Measurements from ENCODE around the gene RIGI.
"Not testable (repeated sequence)": the region's sequence is repeated elsewhere in the genome, so short reads cannot be mapped to it uniquely, and the experiment has no call there.

The RIGI gene

DNA sequence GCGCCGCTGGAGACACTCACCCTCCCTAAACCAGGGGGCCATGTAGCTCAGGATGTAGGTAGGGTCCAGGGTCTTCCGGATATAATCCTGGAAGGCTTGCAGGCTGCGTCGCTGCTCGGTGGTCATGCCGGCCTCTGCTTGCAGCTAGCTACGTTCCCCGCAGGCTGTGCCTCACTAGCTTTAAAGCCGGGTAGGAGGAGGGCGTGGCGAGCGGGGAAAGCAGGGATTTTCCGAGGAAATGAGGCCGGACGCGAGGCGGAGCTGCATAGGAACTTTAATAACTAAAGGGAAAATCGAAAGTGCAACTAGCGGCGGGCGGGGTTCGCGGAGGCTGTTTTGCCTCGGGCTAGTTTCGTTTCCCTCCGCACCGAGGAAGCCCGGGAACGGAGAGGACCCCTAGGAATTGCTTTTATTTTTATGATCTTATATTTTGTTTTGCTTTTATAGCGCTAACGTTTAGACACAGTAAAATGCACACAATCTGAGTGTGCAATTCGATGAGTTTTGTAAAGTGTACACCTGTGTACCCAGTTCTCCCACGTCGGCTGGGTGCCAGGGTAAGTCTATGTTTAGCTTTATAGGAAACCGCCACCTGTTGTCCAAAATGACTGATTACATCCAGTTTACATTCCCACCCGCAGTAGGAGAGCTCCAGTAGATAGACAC is at the start of gene RIGI:
TSS of gene RIGI (minus strand) at position 156 of the 666 bp plus-strand sequence. CDS start at position 126, 30 bp downstream.
- DNase-seq = peak; percentile 94

DNA sequence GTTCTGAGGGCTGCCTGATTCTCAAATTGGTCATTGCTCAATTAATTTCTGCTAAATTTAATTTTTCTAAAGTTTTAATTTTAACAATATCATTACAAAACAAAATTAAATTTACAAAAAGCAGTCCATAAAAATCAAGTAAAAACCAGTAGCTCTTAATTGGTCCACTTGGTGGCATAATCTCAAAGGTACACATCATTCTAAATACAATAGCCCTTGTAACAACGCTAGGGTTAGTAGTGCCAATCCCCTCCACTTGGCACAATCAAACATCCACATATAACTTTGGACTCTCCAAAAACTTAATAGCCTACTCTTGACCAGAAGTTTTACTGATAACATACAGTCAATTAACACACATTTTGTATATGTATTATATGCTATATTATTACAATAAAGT is 48.9 kb upstream of the RIGI start:
- no peak for DNase-seq

DNA sequence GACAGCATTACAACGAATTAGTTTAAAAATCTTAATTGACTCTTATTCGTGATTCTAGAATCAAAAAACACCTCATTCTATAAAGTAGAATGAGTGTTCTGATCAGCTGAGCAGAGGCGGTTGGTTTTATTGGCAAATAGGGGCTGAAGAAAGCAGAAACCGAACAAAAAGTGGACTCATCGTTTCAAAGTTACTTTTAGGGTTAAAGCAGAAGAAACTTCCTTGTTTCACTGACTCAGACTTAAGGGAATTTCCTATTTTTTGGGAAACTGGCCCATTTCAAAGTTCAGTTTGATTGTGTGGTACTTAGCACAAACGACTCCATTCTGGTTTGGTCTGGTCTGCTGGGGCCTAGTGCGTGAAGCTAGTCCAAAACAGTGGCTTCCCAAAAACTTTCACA is 47.8 kb upstream of the RIGI start:
- no peak for DNase-seq

DNA sequence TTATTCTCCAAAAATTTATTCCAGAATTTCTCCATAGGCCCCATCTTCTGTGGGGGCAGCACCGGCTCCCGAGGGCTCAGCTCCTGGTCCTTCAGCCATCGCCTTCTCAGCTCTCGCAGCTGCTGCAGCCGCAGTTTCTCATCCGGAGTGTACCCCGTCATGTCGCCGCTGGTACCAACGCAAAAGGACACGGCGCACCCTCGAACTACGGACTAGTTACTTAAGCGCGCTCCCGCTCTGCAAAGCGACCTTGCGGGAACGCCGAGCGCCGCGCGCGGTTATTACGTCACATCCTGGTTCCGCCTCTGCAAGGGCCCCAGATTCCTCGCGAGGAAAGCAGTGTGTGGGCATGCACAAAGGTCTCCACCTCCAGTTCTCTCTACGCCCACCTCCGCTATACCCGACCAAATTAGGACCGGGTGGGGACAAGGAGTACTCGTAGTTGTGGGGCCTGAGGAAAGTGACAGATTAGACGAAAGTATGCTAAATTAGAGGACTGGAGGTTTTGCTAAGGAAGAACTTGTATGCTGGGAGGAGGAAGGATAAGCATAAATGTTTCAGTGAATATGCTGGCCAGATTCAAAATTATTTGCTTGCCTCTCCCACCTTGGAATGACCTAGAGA is 47.0 kb upstream of the RIGI start, which contains the start of gene NDUFB6:
TSS of gene NDUFB6 (minus strand) at position 260 of the 624 bp plus-strand sequence. CDS start at position 161, 99 bp downstream.
- DNase-seq = peak; percentile 98

DNA sequence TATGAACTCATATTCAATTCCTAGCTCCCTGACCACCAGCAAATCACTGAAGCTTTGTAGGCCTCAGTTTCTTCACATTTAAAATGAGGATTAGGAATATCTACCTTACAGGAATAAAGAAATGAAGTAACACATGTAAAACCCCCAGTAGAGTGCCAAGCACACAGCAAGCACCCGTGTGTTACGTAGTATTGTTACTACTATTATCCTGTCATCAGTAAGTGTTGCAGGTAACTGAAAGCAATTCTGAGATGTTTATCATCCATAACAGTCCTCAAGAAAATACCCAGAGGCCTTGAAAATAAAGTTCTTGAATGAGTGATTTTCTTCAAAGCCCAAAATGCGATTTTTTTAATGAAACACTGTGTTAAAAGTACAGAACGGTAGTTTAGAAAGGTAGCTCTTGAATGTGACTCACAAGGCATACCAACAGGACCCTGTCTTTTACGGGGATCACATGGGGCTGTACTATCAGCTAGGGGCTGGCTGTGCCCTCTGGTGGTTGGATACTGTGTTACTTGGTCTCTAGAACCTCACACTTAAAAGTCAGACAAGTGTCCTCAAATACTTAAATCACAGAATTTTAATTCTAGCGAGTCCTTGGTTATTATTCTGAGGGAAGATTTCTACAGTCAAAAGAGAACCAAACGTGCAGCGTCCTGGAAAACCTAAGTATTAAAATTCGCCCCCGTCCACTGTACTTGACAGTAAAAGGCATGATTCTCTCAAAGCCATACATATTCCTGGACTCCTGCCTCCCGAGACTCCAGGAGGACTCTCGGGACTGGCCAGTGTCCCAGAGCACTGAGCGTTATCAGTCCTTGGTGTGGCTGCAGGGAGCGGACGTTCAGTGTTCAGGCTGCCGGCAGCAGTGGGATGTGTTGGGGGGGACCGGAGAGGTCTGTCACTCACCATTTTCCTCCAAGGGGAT is 46.2 kb upstream of the RIGI start:
- DNase-seq = peak; percentile 89

DNA sequence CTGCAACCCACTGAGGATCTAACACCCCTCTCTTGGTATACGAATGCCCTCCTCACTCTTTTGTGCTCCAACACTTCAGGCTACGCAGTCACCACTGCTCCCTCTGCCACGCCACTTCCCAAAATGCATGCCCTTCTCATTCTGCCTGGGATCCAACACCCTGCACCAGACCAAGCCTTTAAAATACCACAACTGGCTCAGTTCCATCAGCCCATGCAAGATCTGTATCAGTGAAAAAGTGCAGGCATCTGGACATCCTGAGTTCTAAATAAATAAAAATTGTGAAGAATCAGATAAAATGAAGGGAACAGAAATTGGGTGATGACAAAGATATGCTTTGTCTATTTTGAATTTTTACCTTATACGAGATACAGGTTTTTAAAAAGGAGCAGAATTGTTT is 44.3 kb upstream of the RIGI start:
- no peak for DNase-seq

DNA sequence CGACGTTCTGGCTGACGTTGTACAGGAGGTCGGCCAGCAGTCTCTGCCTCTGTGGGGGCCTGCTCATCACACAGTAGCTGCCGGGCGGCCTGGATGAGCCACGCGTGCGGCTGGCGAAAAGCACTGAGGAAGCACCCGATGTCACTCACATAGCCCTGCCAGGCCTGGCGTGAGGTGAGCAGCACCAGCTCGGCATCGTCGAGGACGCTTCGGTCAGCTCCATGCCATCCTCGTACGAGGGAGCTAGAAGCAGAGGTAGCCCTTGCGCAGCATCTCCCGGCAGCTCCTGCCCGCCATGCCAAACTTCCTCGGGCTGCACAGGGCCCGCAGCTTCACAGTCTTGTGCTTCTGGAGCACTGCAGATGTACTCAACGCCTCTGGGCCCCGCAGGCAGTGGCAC is 40.8 kb upstream of the RIGI start:
- DNase-seq = no peak

DNA sequence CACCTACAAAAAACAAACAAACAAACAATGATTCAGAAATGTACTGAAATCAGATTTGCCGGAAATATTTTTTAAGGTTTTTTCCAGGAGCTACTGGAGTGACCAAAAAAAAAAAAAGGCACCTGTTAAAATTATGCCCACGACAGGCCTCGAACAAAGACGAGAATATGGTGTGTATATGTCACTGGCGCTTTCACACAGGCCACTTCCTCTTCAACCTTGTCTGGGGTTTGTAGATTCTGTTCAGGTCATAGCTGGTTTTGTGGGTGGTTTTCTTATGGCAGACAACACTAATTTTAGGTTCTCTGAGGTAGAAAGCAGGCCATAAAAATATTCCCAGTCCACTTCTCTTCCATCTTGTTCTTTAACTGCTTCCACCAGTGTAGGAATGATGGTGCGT is 40.0 kb upstream of the RIGI start:
- no peak for DNase-seq

DNA sequence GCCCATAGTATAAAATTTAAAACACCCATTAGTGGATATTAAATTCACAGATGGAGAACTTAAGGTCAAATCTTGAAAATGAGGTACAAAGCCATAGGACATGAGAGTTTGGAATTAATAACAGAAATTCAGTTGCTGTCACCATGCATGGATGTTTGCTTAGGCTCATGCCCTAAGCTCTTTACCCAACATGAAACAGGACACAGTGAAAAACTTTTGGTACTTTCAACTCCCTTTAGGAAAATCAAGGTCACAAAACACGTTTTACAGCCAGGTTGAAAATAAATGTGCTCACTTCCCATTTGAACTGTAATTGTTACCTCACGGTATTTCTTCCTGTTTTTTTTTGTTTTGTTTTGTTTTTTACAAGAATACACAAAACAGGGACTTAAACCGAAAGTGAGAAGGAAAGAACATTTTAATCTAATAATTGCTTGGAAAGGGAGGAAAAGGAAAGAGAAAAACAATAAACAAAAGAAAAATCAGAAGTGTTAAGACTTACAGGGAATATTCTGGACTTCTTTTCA is 32.5 kb upstream of the RIGI start:
- DNase-seq = no peak

DNA sequence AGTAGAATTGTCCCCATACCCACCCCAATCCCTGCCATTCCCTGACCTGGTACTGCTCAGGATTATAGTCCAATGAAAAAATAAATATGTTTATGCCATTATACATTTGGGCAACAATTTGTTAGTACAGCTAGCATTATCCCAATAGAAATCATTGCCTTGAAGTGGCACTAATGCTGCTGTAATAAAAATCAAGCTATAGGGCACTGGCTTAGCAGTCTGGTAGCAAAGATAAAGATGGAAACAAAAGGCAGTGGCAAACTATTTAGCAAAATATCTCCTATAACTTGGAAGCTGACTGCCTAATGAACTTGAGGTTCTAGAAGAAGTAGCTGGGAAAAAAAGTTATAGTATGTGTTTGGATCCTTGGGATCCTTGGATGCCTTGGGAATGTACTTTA is 28.6 kb upstream of the RIGI start:
- DNase-seq = no peak

DNA sequence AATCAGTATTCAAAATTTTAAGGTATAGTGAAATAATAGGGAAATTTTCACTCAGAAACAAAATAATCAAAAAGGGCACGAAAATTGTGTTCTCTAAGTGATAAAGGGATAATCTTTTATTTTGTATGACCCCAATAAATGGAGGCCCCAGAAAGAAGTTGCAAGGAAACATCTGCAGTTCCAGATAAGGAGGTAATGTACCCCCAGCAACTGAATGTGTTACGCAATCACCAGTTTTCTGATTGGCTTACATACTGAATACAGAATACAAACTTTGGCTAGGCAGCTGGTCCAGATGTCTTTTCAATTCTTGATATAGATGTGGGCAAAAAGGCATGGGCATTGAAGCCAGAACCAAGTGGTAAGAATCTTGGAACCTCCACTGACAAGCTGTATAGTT is 28.1 kb upstream of the RIGI start:
- no peak for DNase-seq

DNA sequence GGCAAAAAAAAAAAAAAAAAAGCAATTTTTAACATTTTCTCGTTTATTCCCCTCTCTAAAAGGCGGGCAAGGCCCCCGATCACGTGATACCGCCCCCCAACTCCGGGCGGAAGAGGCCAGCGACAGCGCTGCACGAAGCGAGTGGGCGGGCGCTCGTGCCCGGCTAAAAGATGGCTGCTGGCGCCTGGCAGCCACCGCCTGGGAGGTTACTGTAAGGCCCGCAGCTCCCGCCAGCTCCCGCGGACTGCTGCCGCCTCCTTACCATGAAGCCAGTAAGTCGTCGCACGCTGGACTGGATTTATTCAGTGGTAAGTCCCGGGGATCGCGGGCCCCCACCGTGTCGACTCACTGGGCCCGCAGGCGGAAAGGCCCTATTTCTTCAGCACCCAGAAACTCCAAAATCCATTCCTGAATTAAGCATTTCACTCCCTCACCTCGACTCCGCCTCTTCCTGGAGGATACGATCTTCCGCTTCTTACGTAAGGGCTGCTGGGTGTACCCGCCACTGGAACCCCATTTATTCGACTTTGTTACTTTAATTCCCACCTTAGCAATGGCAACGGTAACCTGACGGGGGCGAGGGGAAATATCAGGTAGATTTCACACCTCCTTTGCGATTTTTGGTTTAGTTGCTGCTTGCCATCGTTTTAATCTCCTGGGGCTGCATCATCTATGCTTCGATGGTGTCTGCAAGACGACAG is 26.3 kb upstream of the RIGI start, which contains the start of the genes SMIM27 and TOPORS:
TSS of gene SMIM27 (plus strand) at position 156 of the 701 bp plus-strand sequence. CDS start at position 264, 108 bp downstream.
TSS of gene TOPORS (minus strand) at position 415 of the 701 bp plus-strand sequence. CDS start at position 265, 150 bp downstream.
- peak; percentile 96 for DNase-seq

DNA sequence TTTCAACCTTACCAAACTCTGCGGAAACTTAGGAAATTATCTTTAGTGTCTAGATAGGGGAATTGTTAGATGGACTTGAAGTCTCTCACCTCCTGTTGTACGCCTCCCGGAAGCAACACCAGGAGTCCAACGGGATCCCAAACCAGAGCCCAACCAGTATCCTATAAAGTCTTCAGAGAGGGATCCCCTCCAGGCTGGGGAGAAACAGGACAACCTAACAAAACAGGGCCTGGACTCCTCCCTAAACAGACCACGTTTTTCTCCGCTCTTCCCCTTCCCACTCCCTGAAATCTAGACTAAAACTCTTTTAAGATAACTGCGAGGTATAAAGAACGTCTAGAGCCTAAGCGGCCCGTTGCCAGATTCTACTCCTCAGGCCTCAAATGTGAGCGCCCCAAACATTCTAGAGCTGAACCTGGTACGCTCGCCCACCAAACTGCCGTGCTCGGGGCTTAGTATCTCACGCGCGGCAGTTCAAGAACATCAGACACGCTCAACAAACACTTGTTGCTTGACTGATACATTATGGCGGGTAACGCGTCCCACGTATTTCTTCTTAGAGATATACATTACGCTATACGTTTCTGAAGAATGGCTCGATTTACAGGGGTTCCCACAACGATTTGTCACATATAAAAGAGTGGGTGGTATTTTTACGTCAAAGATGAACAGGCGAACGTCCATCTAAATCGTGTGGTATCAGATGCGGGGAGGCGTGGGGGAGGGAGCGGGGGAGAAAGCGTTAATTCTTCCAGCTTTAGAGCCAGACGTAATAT is 25.5 kb upstream of the RIGI start:
- DNase-seq = peak; percentile 80

DNA sequence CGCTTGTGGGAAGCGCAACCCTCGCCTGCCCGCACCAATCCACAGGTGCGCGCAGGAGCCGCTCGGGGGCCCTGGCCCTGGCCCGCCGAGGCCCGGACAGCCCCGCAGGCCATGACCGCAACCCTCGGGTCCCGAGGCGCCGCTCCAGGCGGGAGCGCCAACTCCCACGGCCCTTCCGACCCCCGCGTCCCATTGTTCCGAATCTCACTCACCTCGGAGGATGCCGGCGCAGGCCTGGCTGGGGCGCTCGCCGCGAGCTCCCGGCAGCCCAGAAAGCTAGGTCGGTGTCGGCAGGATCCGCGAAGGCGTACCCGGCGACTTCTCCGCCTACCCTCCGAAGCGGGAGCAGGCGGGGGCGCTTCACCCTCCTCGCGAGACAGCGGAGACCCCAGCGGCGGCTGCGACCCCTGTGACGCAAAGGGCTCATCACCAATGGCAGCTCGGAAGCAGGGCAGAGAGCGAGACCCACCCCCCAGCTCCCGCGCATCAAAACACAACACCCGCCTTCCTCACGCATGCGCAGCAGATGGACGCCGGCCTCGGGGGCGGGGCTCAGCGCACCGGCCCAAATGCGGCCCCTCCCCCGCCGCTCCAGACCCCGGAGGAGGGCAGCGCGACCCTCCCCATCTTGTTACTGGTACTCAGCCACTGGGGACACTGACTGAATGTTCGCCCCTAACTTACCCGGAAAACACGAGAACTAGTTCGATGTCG is 24.7 kb upstream of the RIGI start:
- DNase-seq = peak; percentile 98

DNA sequence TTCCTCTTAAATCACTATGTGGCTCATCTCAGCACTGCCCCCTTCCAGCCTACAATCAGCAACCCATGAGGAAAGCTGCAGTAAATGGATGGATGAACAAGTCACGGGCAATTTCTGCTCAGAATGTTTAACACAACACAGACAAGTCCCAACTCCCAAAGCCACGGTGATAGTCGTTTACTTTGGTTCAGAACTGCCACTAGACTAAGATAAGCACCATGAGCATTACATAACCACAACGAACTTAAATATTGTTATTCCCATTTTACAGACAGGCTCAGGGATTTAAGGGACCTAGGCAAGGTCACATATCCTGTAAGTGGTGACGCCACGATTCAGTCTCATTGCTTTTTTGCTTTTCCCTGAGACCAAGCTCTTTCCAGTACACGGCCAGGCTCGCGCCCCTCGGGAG is 24.2 kb upstream of the RIGI start:
- no peak for DNase-seq

DNA sequence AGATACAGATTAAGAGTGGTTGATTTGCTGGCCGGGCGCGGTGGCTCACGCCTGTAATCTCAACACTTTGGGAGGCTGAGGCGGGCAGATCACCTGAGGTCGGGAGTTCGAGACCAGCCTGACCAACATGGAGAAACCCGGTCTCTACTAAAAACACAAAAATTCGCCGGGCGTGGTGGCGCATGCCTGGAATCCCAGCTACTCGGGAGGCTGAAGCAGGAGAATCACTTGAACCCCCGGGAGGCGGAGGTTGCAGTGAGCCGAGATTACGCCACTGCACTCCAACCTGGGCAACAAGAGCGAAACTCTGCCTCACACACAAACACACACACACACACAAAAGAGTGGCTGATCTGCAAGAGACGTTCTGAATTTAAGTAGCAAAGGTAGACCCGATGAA is 22.2 kb upstream of the RIGI start:
- DNase-seq = not testable (repeated sequence)

DNA sequence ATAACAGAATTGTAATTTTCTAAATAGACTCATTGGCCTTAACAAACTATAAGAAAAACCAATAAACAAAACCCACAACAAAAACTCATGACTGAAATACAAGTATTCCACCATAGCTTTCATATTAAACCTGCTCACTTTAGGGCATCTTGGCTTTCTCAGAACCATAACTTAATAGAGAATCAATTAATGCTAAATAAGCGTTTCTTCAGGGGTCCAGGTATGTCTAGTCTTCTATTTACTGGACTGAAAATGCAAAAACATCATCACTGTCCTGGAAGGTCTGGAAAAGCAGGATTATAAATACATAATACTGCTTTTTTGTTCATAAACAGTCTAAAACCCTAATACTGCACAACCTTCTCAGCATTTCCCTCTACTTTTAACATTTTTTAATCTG is 19.9 kb upstream of the RIGI start:
- no peak for DNase-seq

DNA sequence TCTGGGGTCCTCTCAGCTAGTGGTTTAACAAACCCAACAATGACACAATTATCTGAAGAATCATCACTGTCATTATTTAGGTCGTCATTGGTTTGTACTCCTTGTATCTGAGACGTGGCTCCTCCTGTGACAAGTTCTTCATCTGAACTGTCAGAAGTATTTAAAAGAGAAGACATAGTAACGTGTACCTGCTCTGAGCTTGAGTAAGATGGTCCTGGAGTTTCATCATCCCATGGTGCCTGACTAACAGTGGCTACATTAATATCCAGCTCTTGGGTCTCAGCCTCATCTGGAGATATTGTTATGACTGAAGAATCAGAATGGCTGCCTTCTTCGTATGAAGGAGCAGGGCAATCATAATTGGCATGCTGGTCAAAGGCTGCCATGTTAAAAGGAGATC is 17.1 kb upstream of the RIGI start:
- DNase-seq = no peak

DNA sequence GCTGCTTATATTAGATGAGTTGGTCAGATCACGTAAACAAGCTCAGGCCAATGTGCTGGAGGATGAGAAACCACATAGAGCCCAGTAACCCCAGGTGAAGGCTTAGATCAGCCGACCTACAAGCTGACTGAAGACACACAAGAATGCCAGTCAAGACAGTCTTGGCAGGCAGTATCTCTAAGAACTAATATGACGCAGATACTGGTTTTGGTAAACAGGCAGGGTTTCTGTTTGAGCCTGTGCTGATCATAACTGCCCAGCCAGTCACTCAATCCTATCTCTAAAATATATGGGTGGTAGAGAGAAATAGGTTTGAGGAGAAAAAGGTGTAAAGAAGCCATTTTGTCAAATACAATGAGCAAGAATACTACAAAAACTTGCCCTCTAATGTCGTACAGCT is 7.8 kb upstream of the RIGI start:
- DNase-seq = no peak

DNA sequence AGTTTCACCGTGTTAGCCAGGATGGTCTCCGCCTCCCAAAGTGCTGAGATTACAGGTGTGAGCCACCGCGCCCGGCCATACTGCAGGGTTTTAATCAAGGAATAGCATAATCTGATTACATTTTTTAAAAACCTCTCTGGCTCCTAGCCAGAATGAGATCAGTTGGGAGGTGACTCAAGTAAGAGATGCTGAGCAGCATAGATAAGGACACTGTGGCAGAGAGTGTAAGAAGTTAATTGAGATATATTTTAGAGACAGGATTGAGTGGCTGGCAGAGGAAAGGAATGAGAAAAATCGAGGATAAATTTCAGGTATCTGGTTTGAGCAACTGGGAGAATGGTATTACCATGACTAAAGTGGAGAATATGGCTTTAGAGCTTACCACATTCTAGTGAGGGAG is 7.3 kb upstream of the RIGI start:
- DNase-seq = no peak

DNA sequence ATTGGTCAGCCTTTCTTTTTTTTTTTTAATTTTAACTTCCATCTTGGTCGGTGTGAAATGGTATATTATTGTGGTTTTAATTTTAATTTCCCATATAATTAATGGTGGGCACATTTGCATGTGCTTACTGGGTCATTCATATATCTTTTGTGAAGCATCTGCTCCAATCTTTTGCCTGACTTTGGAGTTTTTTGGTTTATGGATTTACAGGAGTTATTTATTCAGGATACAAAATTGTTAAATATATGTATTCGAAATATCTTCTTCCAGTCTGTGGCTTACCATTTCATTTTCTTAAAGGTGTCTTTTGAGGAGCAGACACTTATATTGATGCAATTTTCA is 682 bp upstream of the RIGI start:
- no peak for DNase-seq
